HG02840 (cell line): Measurements from ENCODE around the gene MSANTD2.

Experiments used
- ATAC-seq: cut with Tn5 transposase; IDR thresholded peaks from one replicate; pipeline ENCODE4 v1.9.1; 2021; ENCODE audit warnings: mild to moderate bottlenecking, moderate library complexity, moderate number of reproducible peaks; ENCODE audit not compliant: unreplicated experiment, low FRiP score

MSANTD2 gene

DNA sequence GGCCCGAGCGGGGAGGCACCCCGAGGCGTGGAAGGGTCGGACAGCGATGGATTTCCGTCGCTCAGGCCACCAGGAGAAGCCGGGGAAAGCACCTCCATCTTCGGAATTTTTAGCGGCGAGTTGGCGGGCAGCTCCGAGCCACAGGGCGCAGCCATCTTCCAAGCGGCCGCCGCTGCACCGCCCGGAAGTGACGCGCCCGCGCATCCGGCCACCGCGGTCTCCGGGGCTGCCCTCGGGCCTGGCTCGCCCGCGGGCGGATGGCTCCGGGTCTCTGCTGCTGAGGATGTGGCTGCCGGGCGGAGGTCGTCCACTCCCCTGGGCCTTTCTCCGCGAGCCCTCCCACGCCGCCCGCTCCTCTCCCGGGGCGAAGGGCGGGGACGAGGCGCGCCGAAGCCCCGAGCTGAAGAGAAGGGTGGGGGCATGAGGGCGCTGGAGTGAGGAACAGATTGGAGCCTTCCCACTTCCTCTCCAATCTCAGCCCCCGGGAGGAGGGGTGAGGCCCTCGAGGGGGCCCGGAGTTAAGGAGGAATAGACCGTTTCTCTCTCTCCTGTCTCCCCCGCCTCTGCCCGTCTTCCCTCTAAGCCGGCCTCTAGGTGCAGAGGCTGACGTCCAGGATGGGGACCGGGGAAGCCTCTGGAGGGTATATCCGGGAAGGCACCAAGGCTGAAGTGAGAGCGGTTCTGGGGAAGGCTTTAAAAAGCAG is at the start of gene MSANTD2:
TSS of gene MSANTD2 (minus strand) at position 181 of the 704 bp plus-strand sequence. CDS start at position 155, 26 bp downstream.
- peak; percentile 89 for ATAC-seq

DNA sequence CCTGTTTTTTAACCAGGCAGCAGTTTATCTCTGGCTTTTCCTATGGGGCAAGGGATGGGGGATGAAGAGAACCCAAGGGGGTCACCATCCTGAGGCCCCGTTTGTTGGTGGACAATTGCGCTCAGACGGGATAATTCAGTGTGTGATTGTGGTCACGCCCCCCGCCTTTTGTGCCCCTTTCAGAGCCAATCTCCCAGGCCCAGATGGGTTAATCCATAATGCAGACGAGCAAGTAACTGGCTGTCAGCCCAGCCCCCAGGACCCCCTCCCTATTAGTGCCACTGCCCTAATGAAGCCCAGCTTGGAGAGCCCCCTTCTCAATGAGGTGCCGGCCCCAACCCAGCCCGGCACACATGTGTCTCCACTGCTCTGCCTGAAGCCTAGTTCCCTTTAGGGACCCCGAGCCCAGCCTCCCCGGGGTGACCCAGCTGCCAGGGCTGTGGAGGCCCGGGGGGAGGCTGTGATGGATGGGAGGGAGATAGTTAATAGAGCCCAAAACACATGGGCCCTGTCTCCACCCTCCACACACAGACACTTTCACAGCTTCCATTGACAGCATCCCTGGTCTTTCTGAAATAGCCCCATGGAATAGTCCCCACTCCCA is 46.0 kb upstream of the MSANTD2 start:
- ATAC-seq, result no peak

DNA sequence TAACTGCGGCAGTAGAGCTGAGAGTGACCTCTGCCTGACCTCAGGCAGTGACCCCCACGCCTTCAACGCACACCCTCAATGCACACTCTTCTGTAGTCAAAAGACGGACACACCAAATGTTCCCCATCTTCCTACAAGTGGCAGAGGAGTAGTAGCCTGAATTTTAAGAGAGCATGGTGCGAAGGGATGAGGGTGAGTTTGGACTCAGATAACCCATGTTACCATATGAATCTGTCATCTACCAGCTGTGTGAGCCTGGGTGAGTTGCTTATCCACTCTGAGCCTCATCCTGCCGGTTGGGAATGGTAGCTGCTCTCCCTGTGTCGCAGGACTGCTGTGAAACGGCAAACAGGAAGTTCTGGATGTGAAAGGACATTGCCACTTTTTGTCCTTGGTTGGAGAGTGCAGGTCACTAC is 44.5 kb upstream of the MSANTD2 start:
- no peak for ATAC-seq

DNA sequence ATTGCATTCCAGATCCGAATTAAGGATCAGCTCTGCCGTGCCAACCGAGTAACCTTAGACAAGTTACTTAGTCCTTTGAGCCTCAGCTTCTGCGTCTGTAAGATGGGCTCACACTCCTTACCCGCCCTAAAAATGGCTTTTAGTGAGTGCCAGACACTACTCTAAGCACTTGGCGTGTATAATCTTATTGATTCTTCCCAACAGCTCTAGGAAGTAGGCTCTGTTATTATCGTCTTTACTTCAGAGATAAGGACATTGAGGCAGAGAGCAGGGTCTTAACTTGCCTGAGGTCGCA is 43.4 kb upstream of the MSANTD2 start:
- ATAC-seq, result no peak

DNA sequence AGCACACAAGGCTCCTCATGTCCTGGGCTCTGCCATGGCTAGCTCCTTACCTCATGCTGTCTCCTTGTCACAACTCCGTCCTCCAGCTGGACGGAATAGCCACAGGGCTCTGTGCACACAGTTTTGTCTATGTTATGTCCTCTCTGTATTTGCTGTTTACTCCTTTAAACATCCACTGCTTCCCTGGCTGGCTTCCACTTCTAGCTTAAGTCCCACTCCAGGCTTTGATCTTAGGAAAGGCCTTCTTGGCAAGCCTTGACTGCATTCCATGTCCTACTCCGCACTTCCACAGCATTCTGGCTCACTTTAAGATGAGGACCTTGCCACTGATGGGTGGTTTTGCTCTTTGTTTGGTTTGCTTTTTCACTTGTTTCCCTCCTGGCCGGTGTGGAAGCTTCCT is 42.1 kb upstream of the MSANTD2 start:
- no peak for ATAC-seq

DNA sequence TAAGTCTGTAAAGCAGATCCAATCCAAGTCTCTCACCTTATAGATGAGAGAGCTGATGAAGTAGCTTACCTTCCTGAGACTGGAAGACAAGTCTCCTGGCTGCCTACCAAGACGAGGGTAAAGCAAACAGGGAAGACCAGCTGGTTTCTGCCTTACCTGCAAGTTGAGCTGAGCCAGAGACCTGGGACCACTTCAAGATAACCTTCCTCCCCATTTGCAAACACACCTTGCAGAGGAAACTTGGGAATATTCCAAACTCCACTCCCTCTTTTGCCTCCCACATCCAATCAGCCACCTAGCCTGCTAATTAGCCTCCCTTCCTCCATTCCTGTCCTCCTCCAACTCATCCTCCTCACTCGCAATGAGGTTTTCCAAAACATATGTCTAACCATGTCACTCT is 41.6 kb upstream of the MSANTD2 start:
- no peak for ATAC-seq

DNA sequence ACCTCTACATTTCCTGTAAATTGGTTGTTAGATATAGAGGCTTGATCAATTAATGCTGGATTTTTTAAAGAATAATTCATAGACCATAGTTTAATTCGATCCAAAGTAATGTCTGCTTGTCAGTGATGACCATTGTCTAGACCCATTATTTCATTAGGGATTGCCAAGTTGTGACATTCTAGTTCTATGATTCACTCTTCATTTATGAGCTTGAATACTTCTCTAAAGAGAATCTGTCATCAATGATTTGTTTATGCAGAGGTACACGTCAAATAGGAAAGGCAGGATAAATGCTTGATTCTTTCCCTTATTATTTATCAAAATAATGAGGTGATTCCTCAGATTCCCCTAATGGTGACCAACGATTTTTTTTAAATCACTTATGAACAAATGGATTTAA is 41.0 kb upstream of the MSANTD2 start:
- no peak for ATAC-seq

DNA sequence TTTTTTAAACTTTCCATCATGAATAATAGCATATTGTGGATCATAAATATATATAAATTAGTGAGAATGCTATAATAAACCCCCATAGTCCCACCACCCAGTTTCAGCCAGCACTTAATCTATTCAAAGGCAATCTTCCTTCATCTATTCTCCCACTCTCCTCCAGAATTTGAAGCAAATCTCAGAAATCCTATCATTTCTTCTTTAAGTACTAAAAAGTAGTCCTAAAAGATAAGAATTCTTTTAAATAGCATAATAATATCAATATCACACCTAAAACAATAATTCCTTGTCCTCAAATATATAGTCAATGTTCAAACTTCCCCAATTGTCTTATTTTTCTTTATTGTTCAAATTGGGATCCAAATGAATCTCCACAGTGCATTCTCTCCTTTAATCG is 40.5 kb upstream of the MSANTD2 start:
- ATAC-seq, result no peak

DNA sequence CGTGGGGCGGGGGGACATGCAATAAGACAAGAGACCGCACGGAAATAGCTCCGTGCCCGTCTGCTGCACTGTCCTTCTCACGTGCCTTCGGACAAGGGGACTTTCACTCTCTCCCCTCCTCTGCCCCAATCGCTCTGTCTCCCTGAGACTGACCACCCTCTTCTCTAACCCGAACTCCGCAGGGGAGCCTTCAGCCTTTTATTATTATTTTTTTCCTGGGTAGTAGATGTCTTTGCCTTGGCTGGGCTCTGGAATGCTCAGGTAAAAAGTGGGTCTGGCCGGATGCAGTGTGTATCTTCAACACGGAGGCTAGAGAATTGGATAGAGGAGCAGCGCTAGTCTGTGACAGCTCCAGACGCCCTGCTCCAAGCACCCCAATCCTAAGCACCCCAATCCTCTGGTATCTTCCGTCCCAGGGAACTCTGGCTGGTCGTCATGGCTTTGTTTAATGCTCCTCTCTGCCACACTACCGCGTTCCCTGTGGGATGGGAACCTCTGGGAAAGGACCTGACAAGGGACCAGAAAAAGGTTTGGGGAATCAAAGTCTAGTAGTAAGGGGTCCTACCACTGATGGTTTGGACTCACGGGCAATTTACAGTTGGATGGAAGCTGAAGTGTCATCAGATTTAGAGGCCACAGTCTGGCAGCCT is 39.9 kb upstream of the MSANTD2 start:
- ATAC-seq, result no peak

DNA sequence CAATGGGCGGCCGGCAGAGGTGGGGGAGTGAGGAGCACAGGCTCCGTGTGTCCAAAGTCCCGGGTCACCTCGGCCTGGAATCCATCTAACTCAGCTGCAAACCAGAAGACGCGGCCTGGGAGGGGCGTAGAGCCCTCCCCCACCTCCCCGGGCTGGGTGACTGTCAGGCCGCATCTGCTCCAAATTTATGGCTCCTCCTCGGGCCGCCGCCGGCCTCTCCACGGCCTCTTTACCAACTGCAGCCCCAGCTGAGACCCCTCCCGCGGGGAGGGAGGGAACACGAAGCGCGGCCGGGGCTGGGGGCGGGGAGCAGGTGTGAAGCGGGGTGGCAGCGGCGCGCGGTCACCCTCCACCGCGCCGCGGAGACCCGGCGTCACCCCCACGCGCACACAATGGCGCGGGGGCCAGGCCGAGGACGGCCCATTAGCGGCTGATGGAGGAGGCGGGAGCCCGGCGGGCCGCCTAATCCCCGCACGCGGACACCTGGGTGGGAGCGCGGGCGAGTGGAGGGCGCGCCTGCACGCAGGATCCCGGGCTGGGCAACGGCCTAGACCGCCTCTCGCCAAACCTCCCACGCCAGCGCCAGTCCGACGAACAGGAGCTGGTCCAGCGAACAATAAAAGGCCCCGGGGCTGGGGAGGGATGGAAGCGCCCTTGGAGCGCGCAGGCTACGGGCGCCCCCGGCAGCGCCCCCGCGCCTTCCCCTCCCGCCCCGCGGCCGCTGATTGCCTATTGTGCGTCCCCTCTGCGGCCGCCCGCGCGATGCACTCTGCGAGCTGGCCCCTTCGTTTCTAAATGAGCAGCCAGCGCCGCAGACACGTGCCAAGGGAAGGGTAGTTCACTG is 39.1 kb upstream of the MSANTD2 start:
- no peak for ATAC-seq

DNA sequence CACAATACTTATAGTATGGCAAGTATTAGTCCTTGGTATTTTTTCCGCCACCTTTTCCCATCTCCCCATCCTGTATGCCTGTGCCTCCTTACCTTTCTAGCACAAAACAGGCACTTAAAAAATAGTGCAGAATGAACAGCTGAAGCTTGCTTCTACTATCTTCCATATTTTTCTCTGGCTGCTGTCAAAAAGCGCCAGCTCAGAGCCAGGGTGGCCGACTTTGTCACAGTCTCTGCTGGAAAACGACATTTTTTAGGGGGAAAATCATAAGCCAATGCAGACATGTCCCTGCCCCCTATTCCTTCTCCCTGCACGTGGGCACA is 38.6 kb upstream of the MSANTD2 start:
- no peak for ATAC-seq

DNA sequence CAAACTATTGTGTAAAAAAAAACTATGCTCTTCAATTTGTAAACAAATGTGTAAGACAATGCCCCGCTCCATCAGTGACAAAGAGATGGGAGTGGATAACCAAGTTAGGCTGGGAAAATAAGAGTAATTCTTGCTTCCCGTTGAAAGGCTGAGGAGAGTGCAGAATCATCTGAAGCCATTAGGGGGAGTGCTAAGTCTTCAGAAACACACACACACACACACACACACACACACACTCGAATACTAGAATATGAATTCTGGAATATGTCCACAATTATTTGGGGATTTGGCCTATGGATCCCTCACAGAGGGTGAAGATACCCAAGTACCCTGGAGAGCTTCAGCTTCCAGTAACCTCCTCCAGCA is 37.3 kb upstream of the MSANTD2 start:
- no peak for ATAC-seq

DNA sequence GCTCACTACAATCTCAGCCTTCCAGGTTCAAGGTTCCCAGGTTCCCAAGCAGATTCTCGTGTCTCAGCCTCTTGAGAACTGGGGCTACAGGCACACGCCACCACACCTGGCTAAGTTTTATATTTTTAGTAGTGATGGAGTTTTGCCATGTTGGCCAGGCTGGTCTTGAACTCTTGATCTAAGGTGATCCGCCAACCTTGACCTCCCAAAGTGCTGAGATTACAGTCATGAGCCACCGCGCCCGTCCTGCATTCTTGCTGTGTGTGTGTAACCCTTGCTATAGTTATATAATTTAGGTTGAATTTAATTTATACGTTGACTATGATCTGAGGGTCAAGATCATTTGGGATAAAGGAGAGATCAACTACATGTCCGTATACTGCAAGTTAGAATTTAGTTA is 35.7 kb upstream of the MSANTD2 start:
- no peak for ATAC-seq

DNA sequence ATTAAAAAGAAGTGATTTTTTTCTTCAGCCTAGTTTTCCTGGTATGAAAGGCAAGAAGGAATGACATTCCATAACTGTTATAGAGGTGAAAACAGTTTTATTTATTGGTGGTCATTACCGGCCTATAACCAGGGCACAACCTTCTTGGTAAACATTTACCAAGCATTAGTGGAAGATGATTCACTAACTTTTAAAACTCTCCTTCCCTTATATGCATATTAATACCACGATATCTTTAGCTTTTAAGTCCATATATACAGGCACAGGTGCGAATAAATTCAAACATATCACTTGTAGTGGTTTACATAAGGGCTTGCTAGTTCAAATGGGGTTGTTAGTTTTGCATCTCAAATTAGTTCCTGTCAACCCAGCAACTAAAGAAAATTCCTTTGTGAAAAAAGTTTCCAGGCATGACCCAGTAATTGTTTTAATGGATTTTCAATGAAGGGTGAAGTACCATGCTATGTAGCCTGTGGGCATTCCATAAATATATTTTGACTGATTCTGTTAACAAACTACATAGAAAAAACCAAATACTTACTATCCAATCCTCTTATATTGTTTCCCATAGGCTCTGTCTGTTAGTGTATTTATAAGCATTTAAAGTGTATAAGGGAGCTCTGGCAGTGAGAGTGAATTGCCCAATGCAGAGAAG is 34.4 kb upstream of the MSANTD2 start:
- ATAC-seq, result no peak

DNA sequence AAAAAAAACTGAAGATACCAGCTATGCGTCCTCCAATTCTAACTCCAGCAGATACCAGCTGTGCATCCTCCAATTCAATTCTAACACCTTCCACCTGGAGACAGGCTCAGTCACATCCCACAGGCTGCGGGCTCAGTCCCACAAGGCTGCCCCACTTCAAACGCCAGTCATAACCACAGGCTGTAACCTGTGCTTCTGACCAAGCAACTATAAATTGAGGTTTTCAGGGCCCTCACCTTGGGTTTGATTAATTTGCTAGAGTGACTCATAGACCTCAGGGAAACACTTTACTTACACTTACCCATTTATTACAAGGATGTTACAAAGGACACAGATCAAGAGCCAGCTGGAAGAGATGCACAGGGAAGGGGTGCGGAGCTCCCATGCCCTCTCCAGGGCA is 32.4 kb upstream of the MSANTD2 start:
- no peak for ATAC-seq

DNA sequence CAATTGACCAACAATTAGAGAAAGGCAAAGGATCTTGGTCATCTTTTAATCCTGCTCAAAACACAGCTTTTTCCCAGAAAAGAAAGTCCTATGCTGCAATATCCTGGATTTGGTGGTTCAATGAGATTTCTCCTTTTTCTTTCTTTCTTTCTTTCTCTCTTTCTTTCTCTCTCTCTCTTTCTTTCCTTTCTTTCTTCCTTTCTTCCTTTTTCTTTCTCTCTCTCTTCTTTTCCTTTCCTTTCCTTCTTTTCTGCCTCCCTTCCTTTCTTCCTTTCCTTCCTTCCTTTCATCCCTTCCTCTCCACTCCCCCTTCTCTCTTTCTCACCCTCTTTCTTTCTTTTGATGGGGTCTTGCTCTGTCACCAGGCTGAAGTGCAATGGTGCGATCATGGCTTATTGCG is 31.7 kb upstream of the MSANTD2 start:
- ATAC-seq, result no peak

DNA sequence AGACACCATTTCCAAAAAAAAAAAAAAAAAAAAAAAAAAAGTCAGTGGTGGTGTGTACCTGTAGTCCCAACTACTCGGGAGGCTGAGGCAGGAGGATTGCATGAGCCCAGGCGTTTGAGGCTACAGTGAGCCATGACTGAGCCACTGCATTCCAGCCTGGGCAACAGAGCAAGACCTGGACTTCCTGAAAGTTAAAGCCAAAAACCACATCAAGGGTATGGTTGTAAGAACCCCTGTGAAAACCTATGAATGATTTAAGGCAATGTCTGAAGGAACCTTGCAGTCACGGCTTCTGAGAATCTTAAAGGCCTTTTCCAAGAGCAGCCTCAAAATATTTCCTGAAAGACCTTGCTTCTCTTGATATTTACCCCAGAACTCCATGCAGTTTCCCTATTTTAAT is 30.5 kb upstream of the MSANTD2 start:
- ATAC-seq, result no peak

DNA sequence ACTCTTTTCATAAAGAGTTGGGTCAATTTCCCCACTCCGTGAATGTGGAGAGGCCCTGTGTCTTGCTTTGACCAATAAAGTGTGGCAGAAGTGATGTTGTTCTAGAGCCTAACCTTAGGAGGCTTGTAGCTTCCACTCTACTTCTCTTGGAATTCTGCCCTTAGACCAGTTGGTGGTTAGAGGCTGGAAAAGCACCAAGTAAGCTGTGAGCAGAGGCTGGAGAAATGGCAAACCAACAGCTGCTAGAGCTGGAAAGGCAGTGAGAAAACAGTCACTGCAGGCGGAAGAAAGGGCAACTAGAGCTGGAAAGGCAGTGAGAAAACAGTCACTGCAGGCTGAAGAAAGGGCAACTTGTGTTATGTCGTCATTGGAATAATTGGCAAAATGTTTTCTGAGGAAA is 29.8 kb upstream of the MSANTD2 start:
- ATAC-seq, result no peak

DNA sequence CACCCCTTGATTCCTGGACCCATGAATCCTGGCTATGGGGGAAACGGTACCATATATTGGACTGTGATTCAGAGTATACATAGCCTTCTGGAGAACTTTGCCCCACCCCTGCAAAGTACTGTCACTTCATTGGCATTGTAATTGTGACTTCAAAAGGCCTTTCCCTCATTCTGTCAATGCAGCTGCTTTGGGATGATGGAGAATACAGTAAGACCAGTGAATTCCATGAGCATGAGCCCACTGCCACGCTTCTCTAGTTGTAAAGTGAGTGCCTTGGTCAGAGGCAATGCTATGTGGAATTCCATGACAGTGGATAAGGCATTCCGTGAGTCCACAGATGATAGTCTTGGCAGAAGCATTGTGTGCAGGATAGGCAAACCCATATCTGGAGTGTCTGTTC is 25.7 kb upstream of the MSANTD2 start:
- no peak for ATAC-seq

DNA sequence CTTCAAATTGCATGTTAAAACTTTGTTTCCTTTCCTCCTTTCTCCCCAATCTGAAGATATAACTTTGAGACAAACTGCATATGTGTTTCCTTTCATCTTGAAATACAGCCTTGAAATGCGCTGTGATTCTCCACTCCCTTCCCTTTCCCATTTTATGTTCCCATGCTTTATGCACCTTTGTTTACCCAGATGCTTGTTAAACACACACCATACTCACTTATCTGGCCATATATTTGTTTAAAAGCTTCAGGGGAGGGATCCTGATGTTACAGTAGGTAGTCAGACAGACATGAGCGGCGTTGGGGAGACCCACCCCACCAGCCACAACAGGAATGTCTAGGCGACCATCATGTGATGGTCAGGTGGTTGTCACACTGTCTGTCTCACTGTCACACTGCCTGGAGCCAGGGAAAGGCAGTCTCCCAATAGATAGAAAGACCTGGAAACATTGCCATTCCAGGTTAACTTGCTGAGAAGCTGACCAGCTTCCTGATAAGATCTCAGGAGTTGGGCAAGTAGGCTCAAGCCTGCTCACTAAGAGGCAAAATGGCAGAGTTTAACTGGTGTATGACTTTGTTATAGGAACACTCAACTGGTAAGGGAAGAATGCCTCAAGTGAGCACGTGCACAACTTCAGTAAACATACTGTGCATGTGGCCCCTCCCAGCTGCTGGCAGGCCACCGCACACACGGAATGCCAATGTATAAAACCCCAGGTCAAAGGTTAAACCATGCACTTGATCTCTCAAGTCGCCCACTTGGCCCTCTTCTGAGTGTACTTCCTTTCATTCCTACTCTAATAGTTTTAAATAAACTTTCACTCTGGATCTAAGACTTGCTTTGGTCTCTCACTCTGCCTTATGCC is 23.5 kb upstream of the MSANTD2 start:
- no peak for ATAC-seq
